ENCODE results near the gene DEF6.

The DEF6 gene

GRCh38 chr6:35282472-35282871, 15.1 kb upstream of the DEF6 start:
- Histone ChIP-seq H3K4me3 (no peak overlapping the region), H3K27me3 (no peaks in the 10 kb centered on the region), H3K4me1 (peaks cover 0 to 9% (median 0%) of the 10 kb centered on the region in 4 donors), H3K9me3 (no peaks in the 10 kb centered on the region), H3K27ac (no peak overlapping the region), H3K36me3 (peaks cover 58 to 66% (median 62%) of the 10 kb centered on the region in 3 donors)
- intact Hi-C loops (cut with DNase I; ENCODE audit: low total_unique reads) = no loop called here
- TF ChIP-seq CTCF (IDR thresholded peaks at IDR 0.05) = no peak
- DNase-seq = no peak

GRCh38 chr6:35283361-35283760, 14.3 kb upstream of the DEF6 start:
- Histone ChIP-seq H3K9me3 (no peaks in the 10 kb centered on the region), H3K4me1 (peaks cover 0 to 9% (median 0%) of the 10 kb centered on the region in 4 donors), H3K27ac (no peak overlapping the region), H3K4me3 (no peak overlapping the region), H3K36me3 (peaks cover 67 to 75% (median 71%) of the 10 kb centered on the region in 3 donors), H3K27me3 (no peaks in the 10 kb centered on the region)
- no peak for DNase-seq
- intact Hi-C loops (cut with DNase I; ENCODE audit: low total_unique reads) = no loop called here
- no peak for TF ChIP-seq CTCF (IDR thresholded peaks at IDR 0.05)

GRCh38 chr6:35287671-35288396, 9.8 kb upstream of the DEF6 start:
- no peaks in the 10 kb centered on the region for H3K27me3 ChIP-seq
- no peak overlapping the region for H3K4me3 ChIP-seq
- no peaks in the 10 kb centered on the region for H3K9me3 ChIP-seq
- intact Hi-C loops (cut with DNase I; ENCODE audit: low total_unique reads) = no loop called here
- no peak for DNase-seq
- no peaks in the 10 kb centered on the region for H3K4me1 ChIP-seq
- no peak for TF ChIP-seq CTCF (IDR thresholded peaks at IDR 0.05)
- H3K36me3 ChIP-seq = peaks cover 82 to 100% (median 98%) of the 10 kb centered on the region in 3 donors
- no peak overlapping the region for H3K27ac ChIP-seq

GRCh38 chr6:35288834-35289233, 8.8 kb upstream of the DEF6 start:
- no peak for DNase-seq
- intact Hi-C loops (cut with DNase I; ENCODE audit: low total_unique reads) = no loop called here
- Histone ChIP-seq H3K4me3 (no peak overlapping the region), H3K36me3 (peaks cover 78 to 100% (median 97%) of the 10 kb centered on the region in 3 donors), H3K9me3 (no peaks in the 10 kb centered on the region), H3K27me3 (no peaks in the 10 kb centered on the region), H3K4me1 (no peaks in the 10 kb centered on the region), H3K27ac (no peak overlapping the region)
- TF ChIP-seq CTCF (IDR thresholded peaks at IDR 0.05) = no peak

GRCh38 chr6:35291491-35291890, 6.1 kb upstream of the DEF6 start:
- Histone ChIP-seq H3K4me3 (no peak overlapping the region), H3K9me3 (no peaks in the 10 kb centered on the region), H3K27ac (no peak overlapping the region), H3K36me3 (peaks cover 60 to 100% (median 96%) of the 10 kb centered on the region in 3 donors), H3K4me1 (no peaks in the 10 kb centered on the region), H3K27me3 (no peaks in the 10 kb centered on the region)
- DNase-seq = no peak
- no peak for TF ChIP-seq CTCF (IDR thresholded peaks at IDR 0.05)
- intact Hi-C loops (cut with DNase I; ENCODE audit: low total_unique reads) = no loop called here

All from tibial artery (tissue), 4 donors.